Smooth muscle cell (in vitro differentiated cells): ENCODE results near the gene PRODH2. TPM values are rescaled to one million over a fixed set of nuclear protein-coding genes. Genes with fewer than 3 reads are reported as not detected.
A peak's percentile ranks its signal among the peaks of the same experiment; 100 is the strongest.

Experiments
- DNase-seq: peaks from one replicate; lab custom pipeline; 2025; ENCODE audit not compliant: unreplicated experiment; lab: John Stamatoyannopoulos, UW
- H2AFZ ChIP-seq: fragments of 200-600 bp; sonication (generic); 2 replicates; pipeline ENCODE4 v1.6.0; 2016; ENCODE audit warnings: antibody characterized with exemption, low read depth, mild to moderate bottlenecking
- H3F3A ChIP-seq: fragments of 200-600 bp; sonication (generic); 2 replicates; pipeline ENCODE4 v1.6.0; 2017; ENCODE audit warnings: antibody characterized with exemption, low read depth
- H3K27ac ChIP-seq: fragments of 200-600 bp; sonication (generic); 2 replicates; pipeline ENCODE4 v1.5.1; 2016; ENCODE audit warnings: low read depth, mild to moderate bottlenecking
- H3K27me3 ChIP-seq: fragments of 200-600 bp; sonication (generic); 2 replicates; pipeline ENCODE4 v1.6.1; 2016; ENCODE audit warnings: low read depth, mild to moderate bottlenecking
- H3K36me3 ChIP-seq: fragments of 200-600 bp; sonication (generic); 2 replicates; pipeline ENCODE4 v1.5.1; 2016; ENCODE audit warnings: low read depth
- H3K4me1 ChIP-seq: fragments of 200-600 bp; sonication (generic); 2 replicates; pipeline ENCODE4 v1.5.1; 2016; ENCODE audit warnings: low read depth
- H3K4me2 ChIP-seq: fragments of 200-600 bp; sonication (generic); 2 replicates; pipeline ENCODE4 v1.6.0; 2016; ENCODE audit warnings: mild to moderate bottlenecking
- H3K4me3 ChIP-seq: fragments of 200-600 bp; sonication (generic); 2 replicates; pipeline ENCODE4 v1.5.1; 2016; ENCODE audit warnings: mild to moderate bottlenecking
- H3K79me2 ChIP-seq: fragments of 200-600 bp; sonication (generic); 2 replicates; pipeline ENCODE4 v1.6.0; 2016; ENCODE audit warnings: low read depth, mild to moderate bottlenecking
- H3K9ac ChIP-seq: fragments of 200-600 bp; sonication (generic); 2 replicates; pipeline ENCODE4 v1.6.0; 2016; ENCODE audit warnings: low read depth
- H3K9me3 ChIP-seq: fragments of 200-600 bp; sonication (generic); replicated peaks from 2 replicates; pipeline ENCODE4 v1.5.1; 2016; ENCODE audit warnings: low read depth
- H4K20me1 ChIP-seq: fragments of 200-600 bp; sonication (generic); 2 replicates; pipeline ENCODE4 v1.6.0; 2016; ENCODE audit warnings: low read depth
- CTCF ChIP-seq: fragments of 200-600 bp; sonication (generic); IDR thresholded peaks from 2 replicates; pipeline ENCODE4 v1.5.1; 2017; ENCODE audit warnings: borderline replicate concordance, mild to moderate bottlenecking, antibody characterized with exemption; ENCODE audit not compliant: insufficient read depth, poor library complexity, severe bottlenecking
- WGBS: methylation state at CpG from one replicate; pipeline ENCODE4 v1.1.7; 2016; ENCODE audit warnings: low lambda C conversion rate; 5-methylcytosine and 5-hydroxymethylcytosine counted together
- polyA plus RNA-seq: library from polyadenylated mRNA; unstranded; fragments of >200 nt; fragmentation: Nextera tagmentation; extraction: Ambion mirVana; gene quantifications from 2 replicates; pipeline ENCODE4 v1.2.1, GENCODE V29; 2016
- total RNA-seq: library from RNA; depleted of rRNA; stranded (reverse); fragments of >200 nt; gene quantifications from 2 replicates; pipeline ENCODE4 v1.2.3, GENCODE V29; 2014

PRODH2 gene
- total and polyA plus RNA-seq, 2 experiments from 2014 or later = not detected

GRCh38 chr19:35754370-35755130, 58.1 kb downstream of the PRODH2 start:
- Histone ChIP-seq H3K4me2 (peak overlapping the region; percentile 86), H3K9me3 (no peaks in the 10 kb centered on the region), H3K27me3 (no peaks in the 10 kb centered on the region), H3K27ac (peak overlapping the region; percentile 99), H3K4me1 (peaks cover 28% of the 10 kb centered on the region), H3F3A (peaks cover 27% of the 10 kb centered on the region), H2AFZ (no peak overlapping the region), H3K36me3 (no peaks in the 10 kb centered on the region), H3K9ac (peak overlapping the region; percentile 91), H3K79me2 (peaks cover 26% of the 10 kb centered on the region), H4K20me1 (peaks cover 19% of the 10 kb centered on the region), H3K4me3 (peak overlapping the region; percentile 69)
- no peak for TF ChIP-seq CTCF
- no peak for DNase-seq
- 79% methylated on average over 13 of the region's 13 CpGs for WGBS

GRCh38 chr19:35753634-35754369, 58.8 kb downstream of the PRODH2 start:
- no peak for DNase-seq
- H2AFZ ChIP-seq = no peak overlapping the region
- no peak overlapping the region for H3K27ac ChIP-seq
- TF ChIP-seq CTCF = no peak
- H3K36me3 ChIP-seq = no peaks in the 10 kb centered on the region
- H3K9ac ChIP-seq = no peak overlapping the region
- no peaks in the 10 kb centered on the region for H3K9me3 ChIP-seq
- H3K4me1 ChIP-seq = peaks cover 26% of the 10 kb centered on the region
- H3K27me3 ChIP-seq = no peaks in the 10 kb centered on the region
- peaks cover 27% of the 10 kb centered on the region for H3F3A ChIP-seq
- no peak overlapping the region for H3K4me2 ChIP-seq
- H4K20me1 ChIP-seq = peaks cover 12% of the 10 kb centered on the region
- H3K4me3 ChIP-seq = no peak overlapping the region
- 90% methylated on average over 20 of the region's 20 CpGs for WGBS
- H3K79me2 ChIP-seq = peaks cover 25% of the 10 kb centered on the region

- 95% methylated on average over 20 of the region's 20 CpGs for WGBS
- H3K4me3 ChIP-seq = no peak overlapping the region
- H3K79me2 ChIP-seq = peaks cover 24% of the 10 kb centered on the region
- no peaks in the 10 kb centered on the region for H3K27me3 ChIP-seq
- peaks cover 27% of the 10 kb centered on the region for H3F3A ChIP-seq
- no peaks in the 10 kb centered on the region for H3K36me3 ChIP-seq
- H3K9me3 ChIP-seq = no peaks in the 10 kb centered on the region
- H4K20me1 ChIP-seq = peaks cover 11% of the 10 kb centered on the region
- peaks cover 23% of the 10 kb centered on the region for H3K4me1 ChIP-seq
- no peak overlapping the region for H2AFZ ChIP-seq
- no peak overlapping the region for H3K9ac ChIP-seq
- H3K4me2 ChIP-seq = no peak overlapping the region
- no peak for TF ChIP-seq CTCF
- no peak for DNase-seq
- H3K27ac ChIP-seq = no peak overlapping the region
Measured at GRCh38 chr19:35752746-35753350, 59.8 kb downstream of the PRODH2 start.
